K562 (cell line): Measurements from ENCODE around the gene CYP2W1. TPM values are rescaled to one million over a fixed set of nuclear protein-coding genes. Genes with fewer than 3 reads are reported as not detected.

Experiments
- ATAC-seq: fragments of 200-7000 bp; cut with Tn5 transposase; 3 replicates; pipeline ENCODE4 v1.9.1; 2020; ENCODE audit warnings: moderate library complexity
- BruUV-seq: library from RNA; stranded (reverse); fragments of 400-500 nt; replicated peaks from 2 replicates; lab custom pipeline; 2021; lab: Mats Ljungman, UMichigan
- CTCF ChIA-PET: fragments of 300-600 bp; formaldehyde crosslinking; extraction: SDS; loops from one replicate; lab custom pipeline; 2021; ENCODE audit warnings: low intra/inter-chr PET ratio; lab: Yijun Ruan, JAX
- POLR2A ChIA-PET: fragments of 300-600, 350-650 bp; sonication (Branson Sonifier 250); formaldehyde crosslinking; extraction: SDS; loops from one replicate; lab custom pipeline; 2021; ENCODE audit warnings: antibody characterized with exemption, inconsistent platforms; lab: Yijun Ruan, JAX
- DNase-seq, 4 experiments: peaks; one replicate each; pipeline versions ENCODE4 v3.0.0 to v3.0.0-alpha.2; 2011 to 2018; ENCODE audit warnings: low spot score in 3 of 4, mixed read lengths in 3 of 4; ENCODE audit errors: extremely low read depth in 1 of 4
- FAIRE-seq: peaks from 2 replicates; lab custom pipeline; 2011; peaks lifted over from hg19 to GRCh38; lab: Jason Lieb, UNC
- H2AFZ ChIP-seq: 2 replicates; pipeline ENCODE4 v1.6.0; 2011; ENCODE audit warnings: low read depth, low read length, control low read depth, inconsistent platforms
- H3K27ac ChIP-seq: fragments of 200-600 bp; 3 replicates; pipeline ENCODE4 v1.8.0; 2011; ENCODE audit warnings: low read depth, mild to moderate bottlenecking, control low read depth, inconsistent platforms, low read length, moderate library complexity, mixed read lengths; ENCODE audit errors: extremely low read depth
- H3K27me3 ChIP-seq, 2 experiments: fragments of 300-600 bp in 1 of 2; 2 replicates in 1 of 2; 3 replicates in 1 of 2; pipeline versions ENCODE4 v1.6.0 to v1.8.0; 2011; ENCODE audit warnings: inconsistent platforms in 2 of 2, low read length in 2 of 2, mild to moderate bottlenecking in 1 of 2, mixed read lengths in 1 of 2, moderate library complexity in 1 of 2; ENCODE audit not compliant: control insufficient read depth in 2 of 2, insufficient read depth in 2 of 2
- H3K36me3 ChIP-seq: fragments of 300-600 bp; 3 replicates; pipeline ENCODE4 v1.8.0; 2011; ENCODE audit warnings: mild to moderate bottlenecking, low read length, inconsistent platforms; ENCODE audit not compliant: control insufficient read depth, insufficient read depth
- H3K4me1 ChIP-seq, 2 experiments: fragments of 200-600 bp in 1 of 2; replicated peaks in 1 of 2; 2 replicates in 1 of 2; 3 replicates in 1 of 2; pipeline versions ENCODE4 v1.5.1 to v1.8.0; 2011; ENCODE audit warnings: inconsistent platforms in 2 of 2, low read length in 2 of 2, mild to moderate bottlenecking in 1 of 2, mixed read lengths in 1 of 2, moderate library complexity in 1 of 2; ENCODE audit not compliant: control insufficient read depth in 2 of 2, insufficient read depth in 2 of 2
- H3K4me2 ChIP-seq: 2 replicates; pipeline ENCODE4 v1.6.1; 2011; ENCODE audit warnings: low read length, control low read depth, inconsistent platforms, mixed read lengths; ENCODE audit not compliant: insufficient read depth
- H3K4me3 ChIP-seq: fragments of 200-600 bp; sonication (generic), shearing (Covaris generic); 2 replicates; pipeline ENCODE4 v1.5.1; 2016; ENCODE audit warnings: control low read depth, inconsistent platforms
- H3K79me2 ChIP-seq: fragments of 200-600 bp; 3 replicates; pipeline ENCODE4 v1.8.0; 2011; ENCODE audit warnings: low read length, inconsistent platforms; ENCODE audit not compliant: control insufficient read depth, insufficient read depth
- H3K9ac ChIP-seq, 2 experiments: 2 replicates each; pipeline versions ENCODE4 v1.6.0 to v1.6.1; 2011; ENCODE audit warnings: low read depth in 2 of 2, low read length in 2 of 2, control low read depth in 1 of 2, inconsistent platforms in 1 of 2, mild to moderate bottlenecking in 1 of 2, mixed read lengths in 1 of 2; ENCODE audit not compliant: insufficient read depth in 1 of 2
- H3K9me1 ChIP-seq: one replicate; pipeline ENCODE4 v1.6.0; 2011; ENCODE audit warnings: inconsistent platforms, mild to moderate bottlenecking, low read length, moderate library complexity; ENCODE audit not compliant: control insufficient read depth, insufficient read depth
- H3K9me3 ChIP-seq: replicated peaks from 2 replicates; pipeline ENCODE4 v1.5.1; 2011; ENCODE audit warnings: low read depth, low read length, inconsistent platforms; ENCODE audit not compliant: control insufficient read depth, insufficient read depth
- H4K20me1 ChIP-seq: replicated peaks from 2 replicates; pipeline ENCODE4 v1.6.1; 2011; ENCODE audit warnings: low read length, inconsistent platforms, mixed read lengths; ENCODE audit not compliant: control insufficient read depth, insufficient read depth
- BMI1 ChIP-seq: fragments of 150-350 bp; IDR thresholded peaks from 2 replicates; pipeline ENCODE4 v1.6.1; 2014; ENCODE audit warnings: low read length
- CBFA2T2 ChIP-seq: fragments of 450-650 bp; conservative IDR thresholded peaks from 2 replicates; pipeline ENCODE4 v1.6.1; 2017; ENCODE audit warnings: mild to moderate bottlenecking
- CBX1 ChIP-seq: sonication (generic); IDR thresholded peaks from 2 replicates; pipeline ENCODE4 v1.6.1; 2016; ENCODE audit warnings: antibody characterized with exemption, low read depth, mild to moderate bottlenecking
- HNRNPH1 ChIP-seq: fragments of 200-400 bp; formaldehyde crosslinking; optimal IDR thresholded peaks from 2 replicates; pipeline ENCODE3; 2017; ENCODE audit warnings: low read depth, mild to moderate bottlenecking, low read length, moderate library complexity
- HSF4 ChIP-seq: fragments of 250-450 bp; sonication (Bioruptor Pico); IDR thresholded peaks from 2 replicates; pipeline ENCODE4 v2.1.2; 2022; ENCODE audit warnings: mild to moderate bottlenecking, moderate library complexity, borderline replicate concordance
- POLR3A ChIP-seq: IDR thresholded peaks from 2 replicates; pipeline ENCODE4 v1.6.1; 2011; ENCODE audit warnings: borderline replicate concordance, mild to moderate bottlenecking, moderate library complexity; ENCODE audit not compliant: insufficient read length, insufficient read depth; ENCODE audit errors: extremely low read depth
- ZBTB2 ChIP-seq: fragments of 450-650 bp; IDR thresholded peaks from 2 replicates; pipeline ENCODE4 v1.6.1; 2016; ENCODE audit warnings: antibody characterized with exemption
- WGBS: fragments of 100-300 bp; shearing (Covaris generic); methylation state at CpG from one replicate; pipeline ENCODE4 v1.1.6; 2016; ENCODE audit warnings: low coverage, mixed read lengths; ENCODE audit not compliant: insufficient coverage; ENCODE audit errors: missing lambda C conversion rate; 5-methylcytosine and 5-hydroxymethylcytosine counted together
- in situ Hi-C: fragments of 300-500 bp; cut with MboI; formaldehyde crosslinking; loops from 4 replicates; pipeline ENCODE4 v1.15.0; 2018; ENCODE audit warnings: inconsistent platforms, mixed read lengths
- intact Hi-C: fragments of 100-400 bp; cut with micrococcal nuclease; formaldehyde crosslinking; loops from 2 replicates; pipeline ENCODE4 v1.14.2; 2022
- polyA plus RNA-seq, 8 experiments: library from polyadenylated mRNA; depleted of rRNA in 4 of 8; stranded (reverse) in 5 of 8; unstranded in 3 of 8; fragments of >200 nt; fragmentation: Nextera tagmentation in 2 of 8; fragmentation: Illumina TruSeq in 1 of 8; extraction: Ambion mirVana in 2 of 8; extraction: Trizol in 1 of 8; gene quantifications; 2 replicates each; pipeline versions ENCODE4 v1.2.1 to v1.2.3, GENCODE V29; 2011 to 2014; ENCODE audit warnings: inconsistent platforms in 1 of 8, missing spikeins in 1 of 8
- total RNA-seq, 7 experiments: library from RNA; depleted of rRNA in 6 of 7; stranded (reverse); fragments of >200 nt in 6 of 7; fragmentation: Illumina TruSeq in 2 of 7; extraction: Trizol in 2 of 7; gene quantifications; 2 replicates each; pipeline versions ENCODE4 v1.2.1 to v1.2.3, GENCODE V29; 2011 to 2021; ENCODE audit warnings: low replicate concordance in 1 of 7
- TF ChIP-seq, protein P1 (sequence below): fragments of 250-450 bp; sonication (Bioruptor Pico); IDR thresholded peaks from 2 replicates; pipeline ENCODE4 v1.5.0; 2021
- TF ChIP-seq, protein P2 (sequence below): fragments of 450-650 bp; IDR thresholded peaks from 2 replicates; pipeline ENCODE4 v1.6.1; 2017; ENCODE audit warnings: mild to moderate bottlenecking, moderate library complexity

The CYP2W1 gene
- total and polyA plus RNA-seq, 9 of the 15 experiments (the other 6 are each of a cell fraction or from before 2014, with no cell fraction given), result not detected

DNA sequence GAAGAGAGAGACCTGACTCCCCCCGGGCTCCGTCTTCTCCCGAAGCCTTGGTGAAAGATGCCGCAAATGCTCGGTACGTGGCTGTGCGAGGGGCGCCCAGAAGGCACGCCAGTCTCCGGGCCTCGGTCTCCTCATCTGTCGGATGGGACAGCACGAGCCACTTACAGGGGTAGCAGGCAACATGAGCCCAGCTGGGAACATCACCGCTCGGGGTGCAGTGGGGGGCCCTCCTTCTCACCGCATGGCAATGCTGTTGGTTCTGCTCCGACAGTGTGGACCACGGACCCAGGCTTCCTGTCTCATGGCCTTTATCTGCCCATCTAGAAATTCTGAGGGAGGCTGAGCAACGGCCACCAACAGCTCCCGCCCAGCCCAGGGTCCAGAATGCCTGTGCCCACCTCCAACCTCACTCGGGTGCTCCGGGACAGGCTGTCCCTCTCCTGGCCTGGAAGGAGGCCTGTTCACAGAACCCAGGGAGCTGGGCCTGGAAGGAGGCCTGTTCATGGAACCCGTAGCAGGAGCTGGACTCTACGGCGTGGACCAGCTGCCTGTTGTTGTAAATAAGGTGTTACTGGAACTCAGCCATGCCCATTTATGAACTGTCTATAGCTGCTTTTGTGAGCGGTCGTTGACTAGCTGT, 44.3 kb upstream of the CYP2W1 start (continued):
- TF ChIP-seq CBX1, result no peak
- TF ChIP-seq, protein P1, sequence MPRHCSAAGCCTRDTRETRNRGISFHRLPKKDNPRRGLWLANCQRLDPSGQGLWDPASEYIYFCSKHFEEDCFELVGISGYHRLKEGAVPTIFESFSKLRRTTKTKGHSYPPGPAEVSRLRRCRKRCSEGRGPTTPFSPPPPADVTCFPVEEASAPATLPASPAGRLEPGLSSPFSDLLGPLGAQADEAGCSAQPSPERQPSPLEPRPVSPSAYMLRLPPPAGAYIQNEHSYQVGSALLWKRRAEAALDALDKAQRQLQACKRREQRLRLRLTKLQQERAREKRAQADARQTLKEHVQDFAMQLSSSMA (CRISPR knock-in tag), result no peak
- TF ChIP-seq HSF4 (CRISPR knock-in tag), result no peak
- no peak for TF ChIP-seq BMI1
- no peak for TF ChIP-seq POLR3A
- TF ChIP-seq HNRNPH1, result no peak
- TF ChIP-seq CBFA2T2, result no peak

DNA sequence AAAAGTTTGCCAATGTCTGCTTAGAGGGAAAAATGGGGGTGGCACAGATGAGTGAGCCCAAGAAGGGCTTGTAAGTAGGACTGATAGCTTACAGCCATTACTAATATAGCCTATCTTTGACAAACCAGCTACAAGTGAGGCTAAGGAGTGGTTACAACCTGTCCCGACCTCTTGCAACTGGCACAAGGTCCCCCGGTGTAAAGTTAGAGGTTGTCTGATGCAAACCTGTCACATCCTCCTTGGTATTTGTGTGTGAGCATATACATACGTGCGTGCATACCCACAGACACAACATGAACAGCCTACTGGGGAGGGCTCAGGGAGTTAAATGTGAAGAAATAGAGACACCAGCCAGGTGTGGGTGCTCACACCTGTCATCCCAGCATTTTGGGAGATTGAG, 43.1 kb upstream of the CYP2W1 start:
- CTCF ChIA-PET, result no interaction called here
- no peak overlapping the region for H3K9ac ChIP-seq
- TF ChIP-seq, protein P2, sequence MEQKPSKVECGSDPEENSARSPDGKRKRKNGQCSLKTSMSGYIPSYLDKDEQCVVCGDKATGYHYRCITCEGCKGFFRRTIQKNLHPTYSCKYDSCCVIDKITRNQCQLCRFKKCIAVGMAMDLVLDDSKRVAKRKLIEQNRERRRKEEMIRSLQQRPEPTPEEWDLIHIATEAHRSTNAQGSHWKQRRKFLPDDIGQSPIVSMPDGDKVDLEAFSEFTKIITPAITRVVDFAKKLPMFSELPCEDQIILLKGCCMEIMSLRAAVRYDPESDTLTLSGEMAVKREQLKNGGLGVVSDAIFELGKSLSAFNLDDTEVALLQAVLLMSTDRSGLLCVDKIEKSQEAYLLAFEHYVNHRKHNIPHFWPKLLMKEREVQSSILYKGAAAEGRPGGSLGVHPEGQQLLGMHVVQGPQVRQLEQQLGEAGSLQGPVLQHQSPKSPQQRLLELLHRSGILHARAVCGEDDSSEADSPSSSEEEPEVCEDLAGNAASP, result no peak
- TF ChIP-seq ZBTB2, result no peak
- POLR2A ChIA-PET, result no interaction called here
- peaks cover 0 to 12% of the 10 kb centered on the region in 2 experiments; a peak in 2 of 5 replicates for H3K27me3 ChIP-seq
- intact Hi-C loops, result no loop called here
- peaks cover 0 to 21% of the 10 kb centered on the region in 2 experiments; a peak in 2 of 5 replicates for H3K4me1 ChIP-seq
- H3K27ac ChIP-seq, result no peak overlapping the region
- 4% methylated on average over 4 of the region's 4 CpGs for WGBS
- no peak for DNase-seq
- H4K20me1 ChIP-seq, result no peaks in the 10 kb centered on the region
- no peak overlapping the region for H3K4me2 ChIP-seq
- FAIRE-seq, result no peak
- in situ Hi-C loops, result no loop called here
- BruUV-seq, result no TSS peak
- H3K9me3 ChIP-seq, result peaks cover 8% of the 10 kb centered on the region
- H3K36me3 ChIP-seq, result no peaks in the 10 kb centered on the region
- no peaks in the 10 kb centered on the region for H3K9me1 ChIP-seq
- no peak overlapping the region for H3K4me3 ChIP-seq
- no peaks in the 10 kb centered on the region for H3K79me2 ChIP-seq
- no peak overlapping the region for H2AFZ ChIP-seq
- ATAC-seq, result no peak
